ENCODE measurements around the gene FNDC4.

GRCh38 chr2:27445615-27446014 is 49.4 kb downstream of the FNDC4 start:
- TF ChIP-seq, protein P1, sequence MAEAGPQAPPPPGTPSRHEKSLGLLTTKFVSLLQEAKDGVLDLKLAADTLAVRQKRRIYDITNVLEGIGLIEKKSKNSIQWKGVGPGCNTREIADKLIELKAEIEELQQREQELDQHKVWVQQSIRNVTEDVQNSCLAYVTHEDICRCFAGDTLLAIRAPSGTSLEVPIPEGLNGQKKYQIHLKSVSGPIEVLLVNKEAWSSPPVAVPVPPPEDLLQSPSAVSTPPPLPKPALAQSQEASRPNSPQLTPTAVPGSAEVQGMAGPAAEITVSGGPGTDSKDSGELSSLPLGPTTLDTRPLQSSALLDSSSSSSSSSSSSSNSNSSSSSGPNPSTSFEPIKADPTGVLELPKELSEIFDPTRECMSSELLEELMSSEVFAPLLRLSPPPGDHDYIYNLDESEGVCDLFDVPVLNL (CRISPR knock-in tag; IDR thresholded peaks at IDR 0.05; ENCODE audit: borderline replicate concordance, low read depth): no peak
- no peak for TF ChIP-seq MAX (CRISPR knock-in tag; IDR thresholded peaks at IDR 0.05)
- TF ChIP-seq, protein P2, sequence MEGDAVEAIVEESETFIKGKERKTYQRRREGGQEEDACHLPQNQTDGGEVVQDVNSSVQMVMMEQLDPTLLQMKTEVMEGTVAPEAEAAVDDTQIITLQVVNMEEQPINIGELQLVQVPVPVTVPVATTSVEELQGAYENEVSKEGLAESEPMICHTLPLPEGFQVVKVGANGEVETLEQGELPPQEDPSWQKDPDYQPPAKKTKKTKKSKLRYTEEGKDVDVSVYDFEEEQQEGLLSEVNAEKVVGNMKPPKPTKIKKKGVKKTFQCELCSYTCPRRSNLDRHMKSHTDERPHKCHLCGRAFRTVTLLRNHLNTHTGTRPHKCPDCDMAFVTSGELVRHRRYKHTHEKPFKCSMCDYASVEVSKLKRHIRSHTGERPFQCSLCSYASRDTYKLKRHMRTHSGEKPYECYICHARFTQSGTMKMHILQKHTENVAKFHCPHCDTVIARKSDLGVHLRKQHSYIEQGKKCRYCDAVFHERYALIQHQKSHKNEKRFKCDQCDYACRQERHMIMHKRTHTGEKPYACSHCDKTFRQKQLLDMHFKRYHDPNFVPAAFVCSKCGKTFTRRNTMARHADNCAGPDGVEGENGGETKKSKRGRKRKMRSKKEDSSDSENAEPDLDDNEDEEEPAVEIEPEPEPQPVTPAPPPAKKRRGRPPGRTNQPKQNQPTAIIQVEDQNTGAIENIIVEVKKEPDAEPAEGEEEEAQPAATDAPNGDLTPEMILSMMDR (IDR thresholded peaks at IDR 0.05): no peak
- TF ChIP-seq FOXP1 (CRISPR knock-in tag; IDR thresholded peaks at IDR 0.05; ENCODE audit: borderline replicate concordance): no peak
- TF ChIP-seq CREM (CRISPR knock-in tag; IDR thresholded peaks at IDR 0.05): no peak
- TF ChIP-seq, protein P3, sequence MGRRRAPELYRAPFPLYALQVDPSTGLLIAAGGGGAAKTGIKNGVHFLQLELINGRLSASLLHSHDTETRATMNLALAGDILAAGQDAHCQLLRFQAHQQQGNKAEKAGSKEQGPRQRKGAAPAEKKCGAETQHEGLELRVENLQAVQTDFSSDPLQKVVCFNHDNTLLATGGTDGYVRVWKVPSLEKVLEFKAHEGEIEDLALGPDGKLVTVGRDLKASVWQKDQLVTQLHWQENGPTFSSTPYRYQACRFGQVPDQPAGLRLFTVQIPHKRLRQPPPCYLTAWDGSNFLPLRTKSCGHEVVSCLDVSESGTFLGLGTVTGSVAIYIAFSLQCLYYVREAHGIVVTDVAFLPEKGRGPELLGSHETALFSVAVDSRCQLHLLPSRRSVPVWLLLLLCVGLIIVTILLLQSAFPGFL (CRISPR knock-in tag; IDR thresholded peaks at IDR 0.05; ENCODE audit: borderline replicate concordance): no peak

Data from WTC11 (cell line).